HepG2 (cell line): Measurements from ENCODE around the gene DHRS13. TPM values are rescaled to one million over a fixed set of nuclear protein-coding genes. Genes with fewer than 3 reads are reported as not detected.
A peak's percentile ranks its signal among the peaks of the same experiment; 100 is the strongest.

Experiments
- CSRNP1 ChIP-seq: sonication (generic); formaldehyde crosslinking; IDR thresholded peaks from 2 replicates; pipeline ENCODE4 v1.8.1; 2023; ENCODE audit warnings: mild to moderate bottlenecking, missing genetic modification reagents
- DRAP1 ChIP-seq: IDR thresholded peaks from 2 replicates; pipeline ENCODE4 v1.6.1; 2016; ENCODE audit warnings: missing genetic modification reagents, missing compliant biosample characterization
- FOXA3 ChIP-seq: IDR thresholded peaks from 2 replicates; pipeline ENCODE4 v1.6.1; 2016; ENCODE audit warnings: missing genetic modification reagents, missing compliant biosample characterization
- GLMP ChIP-seq: sonication (generic); formaldehyde crosslinking; IDR thresholded peaks from 2 replicates; pipeline ENCODE4 v1.9.0; 2021; ENCODE audit warnings: missing genetic modification reagents, mild to moderate bottlenecking, borderline replicate concordance
- MYNN ChIP-seq: sonication (generic); formaldehyde crosslinking; IDR thresholded peaks from 2 replicates; pipeline ENCODE4 v1.4.0; 2020; ENCODE audit warnings: mild to moderate bottlenecking, low read depth, missing genetic modification reagents
- PRDM10 ChIP-seq: sonication (generic); formaldehyde crosslinking; IDR thresholded peaks from 2 replicates; pipeline ENCODE4 v1.4.0; 2020; ENCODE audit warnings: low read depth, missing genetic modification reagents
- SMYD3 ChIP-seq: sonication (generic); formaldehyde crosslinking; IDR thresholded peaks from 2 replicates; pipeline ENCODE4 v1.8.1; 2023; ENCODE audit warnings: mild to moderate bottlenecking, missing genetic modification reagents
- SRSF4 ChIP-seq: fragments of 200-400 bp; formaldehyde crosslinking; IDR thresholded peaks from one replicate; pipeline ENCODE4 v1.6.1; 2018; ENCODE audit warnings: mild to moderate bottlenecking, low read depth, low read length, moderate library complexity; ENCODE audit not compliant: poor library complexity, severe bottlenecking
- TMF1 ChIP-seq: sonication (generic); formaldehyde crosslinking; IDR thresholded peaks from 2 replicates; pipeline ENCODE4 v1.8.1; 2022; ENCODE audit warnings: low read depth, missing genetic modification reagents
- ZBTB14 ChIP-seq: sonication (generic); formaldehyde crosslinking; IDR thresholded peaks from 2 replicates; pipeline ENCODE4 v1.4.0; 2020; ENCODE audit warnings: missing genetic modification reagents
- ZBTB34 ChIP-seq: sonication (generic); formaldehyde crosslinking; IDR thresholded peaks from 2 replicates; pipeline ENCODE4 v1.8.0; 2022; ENCODE audit warnings: mild to moderate bottlenecking, missing genetic modification reagents
- ZBTB49 ChIP-seq: sonication (generic); formaldehyde crosslinking; IDR thresholded peaks from 2 replicates; pipeline ENCODE4 v1.4.0; 2020; ENCODE audit warnings: missing genetic modification reagents, borderline replicate concordance
- ZNF180 ChIP-seq: sonication (generic); formaldehyde crosslinking; IDR thresholded peaks from 2 replicates; pipeline ENCODE4 v1.4.0; 2020; ENCODE audit warnings: low read depth, missing genetic modification reagents, borderline replicate concordance
- polyA plus RNA-seq, 8 experiments: library from polyadenylated mRNA; depleted of rRNA in 3 of 8; stranded (reverse) in 7 of 8; unstranded in 1 of 8; fragments of >200 nt; fragmentation: Illumina TruSeq in 4 of 8; extraction: Trizol in 4 of 8; gene quantifications; 2 replicates each; pipeline versions ENCODE4 v1.2.1 to v1.2.3, GENCODE V29; 2011 to 2016; ENCODE audit warnings: low read depth in 4 of 8, missing spikeins in 1 of 8, mixed read lengths in 1 of 8; ENCODE audit not compliant: insufficient read depth in 1 of 8
- total RNA-seq, 5 experiments: library from RNA; depleted of rRNA; stranded (reverse); fragments of >200 nt; fragmentation: Illumina TruSeq; extraction: Trizol; gene quantifications; 2 replicates each; pipeline ENCODE4 v1.2.3, GENCODE V29; 2016; ENCODE audit warnings: low read depth in 1 of 5

DHRS13 gene
- total and polyA plus RNA-seq, 2 of the 13 experiments (the other 11 are each of a cell fraction or from before 2014, with no cell fraction given), result 11.8 to 12.6 TPM

GRCh38 chr17:28951991-28952975 is 49.4 kb upstream of the DHRS13 start (continued):
- 0 out of 2 replicates have a peak, but pooled peaks have one; percentile 36 for TF ChIP-seq ZBTB34 (CRISPR knock-in tag)
- 0 out of 2 replicates have a peak, but pooled peaks have one; percentile 57 for TF ChIP-seq SMYD3 (CRISPR knock-in tag)
- peak; percentile 61 for TF ChIP-seq FOXA3 (CRISPR knock-in tag)
- TF ChIP-seq TMF1 (CRISPR knock-in tag), result no peak
- no peak for TF ChIP-seq CSRNP1 (CRISPR knock-in tag)
- TF ChIP-seq PRDM10 (CRISPR knock-in tag), result peak; percentile 82
- TF ChIP-seq GLMP, result no peak
- TF ChIP-seq ZBTB49 (CRISPR knock-in tag), result no peak
- no peak for TF ChIP-seq ZBTB14 (CRISPR knock-in tag)
- TF ChIP-seq DRAP1 (CRISPR knock-in tag), result peak; percentile 66; the same call in 1 of the 2 replicates
- TF ChIP-seq MYNN (CRISPR knock-in tag), result 0 out of 2 replicates have a peak, but pooled peaks have one; percentile 45
- TF ChIP-seq SRSF4, result no peak
- no peak for TF ChIP-seq ZNF180
